ENCODE data around the gene PRRT3. TPM values are rescaled to one million over a fixed set of nuclear protein-coding genes. Genes with fewer than 3 reads are reported as not detected.

PRRT3 gene
- total and polyA plus RNA-seq, 2 of the 13 experiments (the other 11 are each of a cell fraction or from before 2014, with no cell fraction given) = 0.22 to 0.44 TPM

DNA sequence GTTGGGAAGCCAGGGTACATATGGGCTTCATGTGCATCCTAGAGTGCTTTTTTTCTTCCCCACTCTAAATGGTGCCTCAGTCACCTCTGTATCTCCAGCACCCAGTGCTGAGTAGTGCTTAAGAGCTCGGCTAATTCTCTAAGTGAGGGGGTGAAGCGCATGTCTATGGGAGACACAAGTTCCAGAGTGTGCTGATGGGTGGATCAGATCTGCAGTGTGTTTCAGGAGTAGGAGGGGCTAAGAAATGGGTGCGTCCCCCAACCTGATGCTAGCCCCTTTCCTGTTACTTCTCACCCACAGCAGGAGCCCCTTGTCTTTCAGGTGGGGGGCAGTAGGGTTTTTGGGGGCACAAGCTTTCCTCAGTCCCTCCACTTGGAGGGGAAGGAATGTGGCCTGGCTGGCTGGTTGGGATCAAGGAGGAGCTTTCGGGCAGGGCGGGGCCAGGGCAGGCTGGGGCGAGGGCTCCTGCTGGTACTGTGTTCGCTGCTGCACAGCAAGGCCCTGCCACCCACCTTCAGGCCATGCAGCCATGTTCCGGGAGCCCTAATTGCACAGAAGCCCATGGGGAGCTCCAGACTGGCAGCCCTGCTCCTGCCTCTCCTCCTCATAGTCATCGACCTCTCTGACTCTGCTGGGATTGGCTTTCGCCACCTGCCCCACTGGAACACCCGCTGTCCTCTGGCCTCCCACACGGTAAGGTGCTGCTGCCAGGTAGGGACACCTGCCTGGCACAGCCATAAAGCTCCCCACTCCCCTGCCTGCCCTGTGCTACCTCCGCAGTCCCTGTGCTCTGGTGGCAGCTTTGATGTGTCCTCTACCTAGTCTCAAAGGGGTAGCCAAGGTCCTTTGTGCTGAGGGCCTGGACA is 49.6 kb downstream of the PRRT3 start, which contains the start of gene IL17RE (continued):
- peak; percentile 12; the same call in 1 of the 2 replicates for TF ChIP-seq IRF2 (CRISPR knock-in tag; IDR thresholded peaks at IDR 0.05)
- no peak for TF ChIP-seq NCOA2 (CRISPR knock-in tag; IDR thresholded peaks at IDR 0.05)
- TF ChIP-seq ZBTB7A (CRISPR knock-in tag; IDR thresholded peaks at IDR 0.05) = no peak
- TF ChIP-seq, protein P1, sequence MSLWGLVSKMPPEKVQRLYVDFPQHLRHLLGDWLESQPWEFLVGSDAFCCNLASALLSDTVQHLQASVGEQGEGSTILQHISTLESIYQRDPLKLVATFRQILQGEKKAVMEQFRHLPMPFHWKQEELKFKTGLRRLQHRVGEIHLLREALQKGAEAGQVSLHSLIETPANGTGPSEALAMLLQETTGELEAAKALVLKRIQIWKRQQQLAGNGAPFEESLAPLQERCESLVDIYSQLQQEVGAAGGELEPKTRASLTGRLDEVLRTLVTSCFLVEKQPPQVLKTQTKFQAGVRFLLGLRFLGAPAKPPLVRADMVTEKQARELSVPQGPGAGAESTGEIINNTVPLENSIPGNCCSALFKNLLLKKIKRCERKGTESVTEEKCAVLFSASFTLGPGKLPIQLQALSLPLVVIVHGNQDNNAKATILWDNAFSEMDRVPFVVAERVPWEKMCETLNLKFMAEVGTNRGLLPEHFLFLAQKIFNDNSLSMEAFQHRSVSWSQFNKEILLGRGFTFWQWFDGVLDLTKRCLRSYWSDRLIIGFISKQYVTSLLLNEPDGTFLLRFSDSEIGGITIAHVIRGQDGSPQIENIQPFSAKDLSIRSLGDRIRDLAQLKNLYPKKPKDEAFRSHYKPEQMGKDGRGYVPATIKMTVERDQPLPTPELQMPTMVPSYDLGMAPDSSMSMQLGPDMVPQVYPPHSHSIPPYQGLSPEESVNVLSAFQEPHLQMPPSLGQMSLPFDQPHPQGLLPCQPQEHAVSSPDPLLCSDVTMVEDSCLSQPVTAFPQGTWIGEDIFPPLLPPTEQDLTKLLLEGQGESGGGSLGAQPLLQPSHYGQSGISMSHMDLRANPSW (CRISPR knock-in tag; IDR thresholded peaks at IDR 0.05; ENCODE audit: borderline replicate concordance) = no peak
- TF ChIP-seq, protein P2, sequence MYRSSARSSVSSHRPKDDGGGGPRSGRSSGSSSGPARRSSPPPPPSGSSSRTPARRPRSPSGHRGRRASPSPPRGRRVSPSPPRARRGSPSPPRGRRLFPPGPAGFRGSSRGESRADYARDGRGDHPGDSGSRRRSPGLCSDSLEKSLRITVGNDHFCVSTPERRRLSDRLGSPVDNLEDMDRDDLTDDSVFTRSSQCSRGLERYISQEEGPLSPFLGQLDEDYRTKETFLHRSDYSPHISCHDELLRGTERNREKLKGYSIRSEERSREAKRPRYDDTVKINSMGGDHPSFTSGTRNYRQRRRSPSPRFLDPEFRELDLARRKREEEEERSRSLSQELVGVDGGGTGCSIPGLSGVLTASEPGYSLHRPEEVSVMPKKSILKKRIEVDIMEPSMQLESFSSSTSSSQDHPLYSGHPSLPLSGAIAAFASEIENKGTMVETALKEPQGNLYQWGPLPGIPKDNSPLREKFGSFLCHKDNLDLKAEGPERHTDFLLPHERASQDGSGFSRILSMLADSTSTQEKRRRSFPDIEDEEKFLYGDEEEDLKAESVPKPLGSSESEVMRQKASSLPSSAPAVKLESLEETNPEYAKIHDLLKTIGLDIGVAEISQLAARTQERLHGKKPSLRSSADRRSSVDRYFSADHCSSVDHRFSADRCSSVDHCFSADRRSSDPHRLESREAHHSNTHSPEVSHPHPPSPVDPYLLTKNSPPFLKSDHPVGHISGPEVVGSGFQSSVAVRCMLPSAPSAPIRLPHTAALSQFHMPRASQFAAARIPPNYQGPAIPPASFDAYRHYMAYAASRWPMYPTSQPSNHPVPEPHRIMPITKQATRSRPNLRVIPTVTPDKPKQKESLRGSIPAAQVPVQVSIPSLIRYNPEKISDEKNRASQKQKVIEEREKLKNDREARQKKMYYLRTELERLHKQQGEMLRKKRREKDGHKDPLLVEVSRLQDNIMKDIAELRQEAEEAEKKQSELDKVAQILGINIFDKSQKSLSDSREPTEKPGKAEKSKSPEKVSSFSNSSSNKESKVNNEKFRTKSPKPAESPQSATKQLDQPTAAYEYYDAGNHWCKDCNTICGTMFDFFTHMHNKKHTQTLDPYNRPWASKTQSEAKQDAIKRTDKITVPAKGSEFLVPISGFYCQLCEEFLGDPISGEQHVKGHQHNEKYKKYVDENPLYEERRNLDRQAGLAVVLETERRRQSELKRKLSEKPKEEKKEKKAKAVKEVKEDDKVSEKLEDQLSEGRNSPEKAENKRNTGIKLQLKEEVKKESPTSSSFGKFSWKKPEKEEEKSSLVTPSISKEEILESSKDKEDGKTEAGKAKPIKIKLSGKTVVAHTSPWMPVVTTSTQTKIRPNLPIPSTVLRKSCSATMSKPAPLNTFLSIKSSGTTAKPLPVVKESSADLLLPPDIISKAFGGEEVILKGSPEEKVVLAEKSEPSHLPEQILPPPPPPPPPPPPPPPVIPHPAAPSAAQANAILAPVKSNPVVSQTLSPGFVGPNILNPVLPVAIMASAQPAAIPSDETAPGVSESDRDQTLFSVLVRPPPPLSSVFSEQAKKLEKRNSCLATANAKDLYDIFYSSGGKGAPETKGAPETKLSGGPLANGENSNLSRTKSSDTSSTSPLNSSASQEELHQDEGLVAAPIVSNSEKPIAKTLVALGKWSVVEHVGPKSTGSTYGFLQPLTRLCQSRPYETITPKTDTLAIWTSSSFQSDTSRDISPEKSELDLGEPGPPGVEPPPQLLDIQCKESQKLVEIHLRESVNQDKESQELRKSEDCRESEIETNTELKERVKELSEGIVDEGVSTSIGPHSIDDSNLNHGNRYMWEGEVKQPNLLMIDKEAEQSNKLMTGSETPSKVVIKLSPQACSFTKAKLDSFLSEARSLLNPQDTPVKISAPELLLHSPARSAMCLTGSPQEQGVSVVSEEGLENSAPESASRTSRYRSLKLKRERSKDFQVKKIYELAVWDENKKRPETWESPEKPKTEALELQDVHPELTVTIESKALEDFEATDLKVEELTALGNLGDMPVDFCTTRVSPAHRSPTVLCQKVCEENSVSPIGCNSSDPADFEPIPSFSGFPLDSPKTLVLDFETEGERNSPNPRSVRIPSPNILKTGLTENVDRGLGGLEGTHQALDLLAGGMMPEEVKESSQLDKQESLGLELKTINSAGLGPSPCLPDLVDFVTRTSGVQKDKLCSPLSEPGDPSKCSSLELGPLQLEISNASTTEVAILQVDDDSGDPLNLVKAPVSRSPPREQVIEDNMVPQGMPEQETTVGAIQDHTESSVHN (CRISPR knock-in tag; IDR thresholded peaks at IDR 0.05) = no peak
- TF ChIP-seq, protein P3, sequence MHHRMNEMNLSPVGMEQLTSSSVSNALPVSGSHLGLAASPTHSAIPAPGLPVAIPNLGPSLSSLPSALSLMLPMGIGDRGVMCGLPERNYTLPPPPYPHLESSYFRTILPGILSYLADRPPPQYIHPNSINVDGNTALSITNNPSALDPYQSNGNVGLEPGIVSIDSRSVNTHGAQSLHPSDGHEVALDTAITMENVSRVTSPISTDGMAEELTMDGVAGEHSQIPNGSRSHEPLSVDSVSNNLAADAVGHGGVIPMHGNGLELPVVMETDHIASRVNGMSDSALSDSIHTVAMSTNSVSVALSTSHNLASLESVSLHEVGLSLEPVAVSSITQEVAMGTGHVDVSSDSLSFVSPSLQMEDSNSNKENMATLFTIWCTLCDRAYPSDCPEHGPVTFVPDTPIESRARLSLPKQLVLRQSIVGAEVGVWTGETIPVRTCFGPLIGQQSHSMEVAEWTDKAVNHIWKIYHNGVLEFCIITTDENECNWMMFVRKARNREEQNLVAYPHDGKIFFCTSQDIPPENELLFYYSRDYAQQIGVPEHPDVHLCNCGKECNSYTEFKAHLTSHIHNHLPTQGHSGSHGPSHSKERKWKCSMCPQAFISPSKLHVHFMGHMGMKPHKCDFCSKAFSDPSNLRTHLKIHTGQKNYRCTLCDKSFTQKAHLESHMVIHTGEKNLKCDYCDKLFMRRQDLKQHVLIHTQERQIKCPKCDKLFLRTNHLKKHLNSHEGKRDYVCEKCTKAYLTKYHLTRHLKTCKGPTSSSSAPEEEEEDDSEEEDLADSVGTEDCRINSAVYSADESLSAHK (CRISPR knock-in tag; IDR thresholded peaks at IDR 0.05; ENCODE audit: borderline replicate concordance) = no peak
- TF ChIP-seq GPN1 (CRISPR knock-in tag; IDR thresholded peaks at IDR 0.05; ENCODE audit: borderline replicate concordance) = no peak
- TF ChIP-seq ZNF101 (CRISPR knock-in tag; IDR thresholded peaks at IDR 0.05; ENCODE audit: borderline replicate concordance, low read depth) = no peak
- TF ChIP-seq, protein P4, sequence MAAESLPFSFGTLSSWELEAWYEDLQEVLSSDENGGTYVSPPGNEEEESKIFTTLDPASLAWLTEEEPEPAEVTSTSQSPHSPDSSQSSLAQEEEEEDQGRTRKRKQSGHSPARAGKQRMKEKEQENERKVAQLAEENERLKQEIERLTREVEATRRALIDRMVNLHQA (CRISPR knock-in tag; IDR thresholded peaks at IDR 0.05) = no peak
- TF ChIP-seq, protein P5, sequence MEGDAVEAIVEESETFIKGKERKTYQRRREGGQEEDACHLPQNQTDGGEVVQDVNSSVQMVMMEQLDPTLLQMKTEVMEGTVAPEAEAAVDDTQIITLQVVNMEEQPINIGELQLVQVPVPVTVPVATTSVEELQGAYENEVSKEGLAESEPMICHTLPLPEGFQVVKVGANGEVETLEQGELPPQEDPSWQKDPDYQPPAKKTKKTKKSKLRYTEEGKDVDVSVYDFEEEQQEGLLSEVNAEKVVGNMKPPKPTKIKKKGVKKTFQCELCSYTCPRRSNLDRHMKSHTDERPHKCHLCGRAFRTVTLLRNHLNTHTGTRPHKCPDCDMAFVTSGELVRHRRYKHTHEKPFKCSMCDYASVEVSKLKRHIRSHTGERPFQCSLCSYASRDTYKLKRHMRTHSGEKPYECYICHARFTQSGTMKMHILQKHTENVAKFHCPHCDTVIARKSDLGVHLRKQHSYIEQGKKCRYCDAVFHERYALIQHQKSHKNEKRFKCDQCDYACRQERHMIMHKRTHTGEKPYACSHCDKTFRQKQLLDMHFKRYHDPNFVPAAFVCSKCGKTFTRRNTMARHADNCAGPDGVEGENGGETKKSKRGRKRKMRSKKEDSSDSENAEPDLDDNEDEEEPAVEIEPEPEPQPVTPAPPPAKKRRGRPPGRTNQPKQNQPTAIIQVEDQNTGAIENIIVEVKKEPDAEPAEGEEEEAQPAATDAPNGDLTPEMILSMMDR (CRISPR knock-in tag; IDR thresholded peaks at IDR 0.05) = no peak
- TF ChIP-seq POLR2AphosphoS2 (IDR thresholded peaks at IDR 0.05; ENCODE audit: low read depth, low read length) = no peak

Data from HepG2 (cell line).